GM19240 (cell line): Measurements from ENCODE around the gene AGBL1.

Experiments used
- DNase-seq: peaks from one replicate; pipeline ENCODE4 v3.0.0; 2011; ENCODE audit warnings: low spot score; ENCODE audit not compliant: insufficient read length

AGBL1 gene

DNA sequence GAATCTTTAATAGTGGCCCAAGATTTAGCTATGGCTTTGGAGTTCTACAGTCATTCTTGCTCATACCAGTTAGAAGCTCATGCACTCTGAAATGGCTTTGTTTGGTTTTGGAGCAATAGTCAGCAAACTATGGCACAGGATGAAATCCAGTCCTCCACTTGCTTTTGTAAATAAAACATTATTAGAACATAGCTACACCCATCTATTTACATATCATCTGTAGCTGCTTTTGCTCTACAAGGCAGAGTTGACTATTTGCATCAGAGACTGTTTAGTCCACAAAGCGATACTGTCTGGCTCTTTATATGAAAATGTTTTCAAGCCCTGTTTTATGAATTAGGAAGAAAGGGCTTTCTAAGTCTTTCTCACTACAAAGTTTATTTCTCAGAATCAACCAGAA, 716.9 kb downstream of the AGBL1 start:
- DNase-seq: no peak

DNA sequence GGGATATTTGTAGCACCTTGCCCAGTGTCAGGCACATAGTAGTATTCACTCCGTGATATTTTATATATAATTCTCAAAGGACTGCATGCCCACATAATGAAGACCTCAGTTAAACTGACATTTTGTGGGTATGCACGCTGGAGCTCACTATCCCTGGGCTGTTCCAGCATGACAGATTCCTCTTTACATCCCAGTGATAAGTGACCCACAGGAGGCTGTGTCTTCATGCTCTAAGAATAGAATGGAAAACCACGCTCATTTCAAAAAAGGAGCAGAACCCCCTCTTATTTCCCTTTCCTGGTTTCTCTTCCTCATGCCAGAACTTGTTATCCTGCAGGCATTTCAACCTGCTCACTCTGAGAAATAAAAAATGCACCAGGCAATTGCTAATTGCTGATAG, 717.5 kb downstream of the AGBL1 start:
- no peak for DNase-seq

DNA sequence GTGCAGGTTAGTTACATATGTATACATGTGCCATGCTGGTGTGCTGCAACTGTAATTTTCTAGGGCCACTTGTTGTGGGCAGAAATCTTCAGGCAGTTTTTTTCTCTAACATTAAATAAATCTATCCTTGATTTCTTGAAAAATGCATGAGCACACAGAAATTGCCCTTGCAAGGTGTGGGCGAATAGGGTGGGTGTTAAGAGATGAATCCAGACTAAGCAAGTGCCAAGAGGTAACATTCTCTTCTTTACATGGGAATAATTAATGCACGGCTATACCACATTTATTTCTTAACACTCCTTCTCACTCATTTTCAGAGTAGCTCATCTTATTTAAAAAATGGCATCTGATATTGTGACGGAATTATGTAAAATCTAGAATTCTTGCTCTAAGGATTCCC, 719.6 kb downstream of the AGBL1 start:
- no peak for DNase-seq

- no peak for DNase-seq
Observed at GRCh38 chr15:86802244-86802643, 722.6 kb downstream of the AGBL1 start.

- DNase-seq: no peak
Observed at GRCh38 chr15:86804406-86804805, 724.7 kb downstream of the AGBL1 start.

- DNase-seq: no peak
Observed at GRCh38 chr15:86810329-86810728, 730.7 kb downstream of the AGBL1 start.

DNA sequence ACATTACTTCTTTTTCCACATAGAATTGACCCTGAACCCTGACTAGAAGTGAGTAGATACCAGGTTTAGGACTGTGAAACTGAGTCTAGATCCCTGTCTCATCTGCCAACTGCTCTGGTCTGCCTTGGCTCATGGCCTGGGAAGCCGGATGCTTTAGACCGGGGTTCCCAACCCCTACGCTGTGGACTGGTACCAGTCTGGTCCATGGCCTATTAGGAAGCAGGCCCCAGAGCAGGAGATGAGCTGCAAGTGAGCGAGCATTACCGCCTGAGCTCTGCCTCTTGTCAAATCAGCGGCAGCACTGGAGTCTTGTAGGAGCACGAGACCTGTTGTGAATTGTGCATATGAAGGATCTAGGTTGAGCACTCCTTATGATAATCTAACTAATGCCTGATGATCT, 734.2 kb downstream of the AGBL1 start:
- DNase-seq: no peak

DNA sequence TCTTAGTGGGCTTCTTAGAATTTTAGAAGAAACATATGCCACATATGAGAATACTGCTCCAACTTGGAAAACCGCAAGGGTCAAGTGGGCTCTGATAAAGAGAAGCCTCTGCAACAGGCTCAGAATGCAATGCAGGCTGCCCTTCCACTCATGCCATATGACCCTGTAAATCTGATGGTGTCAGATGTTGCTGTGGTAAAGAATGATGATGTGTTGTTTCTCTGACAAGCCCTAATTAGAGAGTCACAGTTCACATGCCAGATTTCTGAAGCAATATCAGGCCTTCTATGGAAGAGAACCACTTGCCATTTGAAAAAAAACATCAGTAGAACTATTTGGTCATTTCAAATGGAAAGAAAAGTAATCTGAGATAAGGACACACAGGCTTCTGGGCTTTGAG, 749.6 kb downstream of the AGBL1 start:
- DNase-seq: no peak

DNA sequence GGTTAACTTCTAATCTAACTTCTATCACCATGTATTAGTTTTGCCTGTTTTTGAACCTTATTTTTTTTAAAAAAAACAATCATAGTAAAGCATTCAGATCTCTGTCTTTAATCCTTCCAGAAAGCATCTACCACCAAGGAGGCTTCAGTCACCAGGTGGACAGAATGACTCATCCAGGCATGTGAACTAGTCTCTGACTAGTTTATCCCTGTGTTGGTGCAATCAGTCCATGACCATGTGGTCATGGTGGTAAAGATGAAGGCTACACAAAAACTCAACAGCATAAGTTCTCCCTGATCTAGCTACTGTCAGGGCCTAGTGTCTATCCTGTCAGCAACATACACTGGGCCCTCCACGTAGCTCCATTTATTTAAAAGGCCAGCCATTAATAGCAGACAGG, 750.6 kb downstream of the AGBL1 start:
- no peak for DNase-seq

- no peak for DNase-seq
Observed at GRCh38 chr15:86833595-86833994, 753.9 kb downstream of the AGBL1 start.

GRCh38 chr15:86834115-86834863, 754.6 kb downstream of the AGBL1 start:
- no peak for DNase-seq

- DNase-seq: no peak
Observed at GRCh38 chr15:86837294-86838061, 757.8 kb downstream of the AGBL1 start.

DNA sequence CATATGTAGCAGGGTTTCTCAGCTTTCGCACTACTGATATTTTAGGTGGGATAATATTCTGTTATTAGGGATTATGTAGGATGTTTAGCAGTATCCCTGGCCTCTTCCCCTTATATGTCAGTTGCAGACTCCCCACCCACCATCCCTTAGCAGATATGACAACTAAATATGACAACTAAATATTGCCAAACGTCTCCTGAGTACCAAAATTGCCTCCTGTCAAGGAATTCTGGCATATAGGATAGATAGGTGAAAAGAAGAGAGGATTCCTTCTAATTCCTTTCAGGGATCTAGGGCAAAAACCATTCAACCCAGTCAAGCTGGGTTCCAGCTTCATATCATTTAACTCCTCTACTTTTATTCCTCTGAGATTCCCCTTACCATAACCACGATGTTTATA, 759.8 kb downstream of the AGBL1 start:
- DNase-seq: no peak

DNA sequence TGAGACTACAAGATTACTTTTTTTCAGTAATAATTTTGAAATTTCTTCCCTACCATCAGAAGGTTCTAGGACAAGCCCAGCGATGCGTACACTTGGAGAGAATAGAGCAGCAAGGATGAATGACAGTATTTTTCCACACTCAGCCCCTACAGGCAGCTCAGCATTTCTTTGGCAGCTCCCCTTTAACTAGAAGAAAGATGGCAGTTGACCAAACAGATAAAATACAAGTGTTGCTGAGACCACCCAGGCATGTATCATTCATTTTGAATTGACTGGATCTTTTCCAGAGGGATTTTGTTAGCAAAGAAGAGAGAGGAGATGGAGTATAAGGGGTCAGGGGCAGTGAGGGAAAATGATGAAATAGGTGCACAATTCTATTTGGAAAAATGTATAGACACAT, 761.3 kb downstream of the AGBL1 start:
- no peak for DNase-seq

DNA sequence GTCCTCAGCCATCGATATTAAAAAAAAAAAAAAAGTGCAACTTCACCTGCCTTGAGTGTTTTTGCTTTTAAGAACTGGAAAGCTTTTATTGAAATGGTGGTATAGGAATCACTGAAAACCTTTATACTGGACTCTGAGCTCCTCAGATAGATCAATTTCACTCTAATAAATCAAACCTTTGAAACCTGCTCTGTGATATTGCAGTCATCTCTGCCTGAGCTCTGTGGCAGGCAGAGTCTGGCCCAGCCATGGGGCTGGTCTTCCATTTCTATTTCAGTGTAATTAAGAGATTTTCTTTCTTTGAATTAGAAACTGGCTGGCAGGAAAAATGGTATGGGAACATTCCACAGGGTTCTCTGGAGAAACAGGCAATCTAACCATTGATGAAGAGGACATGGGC, 762.5 kb downstream of the AGBL1 start:
- DNase-seq: no peak

- DNase-seq: no peak
Observed at GRCh38 chr15:86846036-86846435, 766.4 kb downstream of the AGBL1 start.

- DNase-seq: no peak
Observed at GRCh38 chr15:86849136-86849535, 769.5 kb downstream of the AGBL1 start.

GRCh38 chr15:86849558-86850285, 770.1 kb downstream of the AGBL1 start:
- no peak for DNase-seq

GRCh38 chr15:86850939-86851338, 771.3 kb downstream of the AGBL1 start:
- no peak for DNase-seq

DNA sequence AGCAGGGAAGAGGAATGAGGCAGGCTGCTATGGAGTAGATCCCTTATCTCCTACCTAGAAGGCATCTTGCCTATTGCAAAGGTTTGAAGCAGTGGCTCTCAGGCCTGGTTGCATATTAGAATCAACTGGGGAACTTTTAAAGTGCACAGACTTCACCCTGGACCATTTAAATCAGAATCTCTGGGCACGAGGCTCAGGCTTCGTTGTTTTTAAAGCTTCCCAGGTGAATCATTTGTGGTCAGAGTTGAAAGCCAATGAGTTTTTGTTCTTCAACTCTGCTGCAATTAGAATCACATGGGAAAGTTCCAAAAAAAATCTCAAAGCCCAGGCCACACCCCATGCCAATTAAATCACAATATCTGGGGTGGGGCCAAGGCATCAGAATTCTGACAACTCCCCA, 773.1 kb downstream of the AGBL1 start:
- no peak for DNase-seq

GRCh38 chr15:86854176-86854575, 774.5 kb downstream of the AGBL1 start:
- DNase-seq: no peak
